Inflammatory macrophage treated with lipopolysaccharide for 4 hours (primary cell): Measurements from ENCODE around the gene ANXA6.
A peak's percentile ranks its signal among the peaks of the same experiment; 100 is the strongest.
"Not testable (repeated sequence)": the region's sequence is repeated elsewhere in the genome, so short reads cannot be mapped to it uniquely, and the experiment has no call there.

Experiments
- DNase-seq: peaks from one replicate; pipeline ENCODE4 v3.0.0-alpha.2; 2020

Gene ANXA6

DNA sequence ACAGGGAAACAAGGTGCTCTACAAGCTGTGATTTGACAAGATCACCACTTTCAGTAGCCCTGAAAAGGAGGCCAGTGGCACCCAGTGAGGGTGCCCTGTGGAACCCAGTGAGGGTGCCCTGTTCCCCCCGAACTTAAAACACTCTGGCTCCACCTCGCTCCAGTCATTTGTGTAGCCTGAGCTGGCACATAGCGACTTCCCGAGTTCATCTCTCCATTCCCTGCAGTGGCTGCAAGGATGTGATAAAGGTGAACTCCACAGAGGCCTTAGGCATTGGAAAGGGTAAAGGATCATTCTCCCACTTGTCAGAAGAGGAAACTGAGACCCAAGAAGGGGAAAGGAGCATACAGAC, 21.9 kb upstream of the ANXA6 start:
- DNase-seq: no peak

DNA sequence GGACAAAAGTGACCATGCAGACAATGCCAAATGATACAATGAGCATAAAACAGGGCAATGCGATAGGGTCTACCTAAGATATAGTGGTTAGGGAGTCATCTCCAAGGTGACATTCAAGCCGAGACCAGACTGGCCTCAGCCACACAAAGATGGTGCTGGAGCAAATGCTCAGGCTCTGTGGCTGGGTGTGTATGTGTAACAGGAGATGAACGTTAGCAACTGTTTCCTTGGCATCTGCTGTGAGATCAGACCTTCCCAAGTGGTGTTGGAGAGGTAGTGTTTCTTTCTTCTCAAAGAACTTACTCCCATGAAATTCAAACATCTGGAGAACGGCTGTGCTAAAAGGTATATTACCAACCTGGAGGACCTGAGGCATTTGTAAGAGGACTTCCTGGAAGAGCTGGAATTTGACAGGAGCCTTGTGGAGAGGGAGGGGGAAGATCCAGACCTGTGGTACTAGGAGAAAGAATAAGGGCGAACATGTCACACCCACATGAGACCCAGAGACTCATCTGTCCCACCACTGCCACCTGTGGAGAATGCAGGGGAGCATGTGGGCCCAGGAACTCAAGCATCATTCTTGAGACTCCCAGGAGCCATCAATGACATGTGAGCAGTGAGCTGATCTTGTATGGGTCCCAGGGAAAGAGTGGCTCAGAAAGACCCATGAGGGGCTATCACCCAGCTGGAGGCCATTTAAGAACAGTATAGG, 21.4 kb upstream of the ANXA6 start:
- no peak for DNase-seq

DNA sequence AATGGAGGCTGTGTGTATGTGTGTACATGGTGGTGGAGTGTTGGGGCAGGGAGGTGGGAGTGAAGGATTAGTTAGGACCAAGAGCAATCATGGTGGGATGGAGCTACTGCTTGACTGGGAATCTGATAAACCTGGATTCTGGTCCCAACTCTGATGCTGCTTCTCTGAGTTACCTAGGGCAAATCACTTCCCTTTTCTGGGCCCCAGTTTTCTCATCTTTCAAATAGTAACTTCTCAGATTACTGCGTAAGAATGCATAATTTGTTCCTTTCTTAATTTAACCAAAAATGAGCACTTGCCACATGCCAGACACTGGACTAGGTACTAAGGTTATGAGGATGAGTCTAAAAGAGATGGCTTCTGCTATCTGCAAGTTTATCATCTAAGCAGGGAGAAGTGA, 20.8 kb upstream of the ANXA6 start:
- DNase-seq: no peak

DNA sequence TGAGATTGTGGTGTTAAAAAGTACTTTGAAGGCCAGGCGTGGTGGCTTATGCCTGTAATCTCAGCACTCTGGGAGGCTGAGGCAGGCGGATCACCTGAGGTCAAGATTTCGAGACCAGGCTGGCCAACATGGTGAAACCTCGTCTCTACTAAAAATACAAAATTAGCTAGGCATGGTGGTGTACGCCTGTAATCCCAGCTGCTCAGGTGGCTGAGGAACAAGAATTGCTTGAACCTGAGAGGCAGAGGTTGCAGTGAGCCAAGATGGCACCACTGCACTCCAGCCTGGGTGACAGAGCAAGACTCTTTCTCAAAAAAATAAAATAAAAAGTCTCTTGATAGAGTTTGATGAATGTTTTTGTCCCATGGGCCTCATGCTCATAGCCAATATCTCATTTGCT, 18.7 kb upstream of the ANXA6 start:
- not testable (repeated sequence) for DNase-seq

DNA sequence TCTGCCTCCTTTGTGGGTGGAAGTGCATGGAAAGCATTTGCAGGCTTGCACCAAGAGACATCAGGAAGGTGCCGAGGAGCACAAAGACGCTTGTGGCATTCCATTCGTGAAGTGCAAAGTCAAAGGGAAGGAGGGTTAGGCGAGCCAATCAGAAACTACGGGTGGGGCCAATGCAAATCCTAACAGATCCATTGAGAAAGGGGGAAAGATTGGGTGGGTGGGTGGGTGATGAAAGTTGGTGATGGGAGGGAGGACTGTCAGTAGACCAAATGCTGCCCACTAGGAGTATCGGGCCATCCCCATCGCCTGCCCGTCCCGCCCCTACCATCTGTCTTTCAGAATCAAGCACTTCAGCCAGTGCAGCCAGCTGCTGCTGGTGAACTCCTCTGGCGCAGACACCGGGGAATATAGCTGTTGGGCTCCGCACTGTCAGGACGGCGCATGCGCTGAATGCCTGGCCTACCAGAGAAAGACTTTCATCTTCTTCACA, 17.1 kb upstream of the ANXA6 start:
- no peak for DNase-seq

DNA sequence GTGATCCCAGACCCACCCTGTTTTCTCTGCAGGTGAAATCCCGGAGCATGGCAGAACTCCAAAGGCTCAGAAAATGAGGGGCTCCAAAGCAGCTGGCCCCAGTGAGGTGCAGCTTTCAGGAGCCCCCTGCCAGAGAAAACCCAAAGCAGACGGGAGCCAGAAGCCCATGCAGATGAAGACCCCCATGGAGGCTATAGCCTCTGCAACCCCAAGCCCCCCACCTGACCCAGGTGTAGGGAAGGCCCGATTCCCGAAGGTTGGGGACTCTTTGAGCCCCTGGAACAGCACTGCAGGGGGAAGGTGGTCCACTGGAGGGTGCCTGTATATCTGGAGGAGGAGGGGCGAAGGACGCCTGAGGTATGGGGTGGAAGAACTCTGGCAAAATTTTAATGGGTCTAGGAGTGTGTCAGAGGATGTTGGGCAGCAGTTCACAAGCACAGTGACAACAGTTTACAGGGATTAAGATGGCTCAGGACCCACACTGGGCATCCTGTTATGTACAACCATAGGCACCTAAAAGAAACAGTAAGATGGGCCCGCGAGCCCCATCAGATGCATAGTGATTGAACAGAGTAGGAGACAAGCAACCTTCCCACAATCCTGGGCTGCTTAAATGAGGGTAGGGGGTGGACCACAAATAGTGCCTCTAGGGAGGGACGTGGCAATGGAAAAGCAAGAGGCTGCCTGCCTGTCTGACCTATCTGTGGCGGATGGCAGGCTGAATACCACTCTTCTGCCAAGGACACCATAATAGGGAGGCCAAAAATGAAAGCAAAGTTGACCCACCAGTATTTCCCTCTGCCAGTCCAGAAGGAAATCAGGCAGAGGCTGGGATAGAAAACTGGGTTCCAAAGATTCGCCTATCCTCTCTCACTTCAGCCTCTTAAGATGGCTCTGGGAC, 16.4 kb upstream of the ANXA6 start:
- DNase-seq: no peak

DNA sequence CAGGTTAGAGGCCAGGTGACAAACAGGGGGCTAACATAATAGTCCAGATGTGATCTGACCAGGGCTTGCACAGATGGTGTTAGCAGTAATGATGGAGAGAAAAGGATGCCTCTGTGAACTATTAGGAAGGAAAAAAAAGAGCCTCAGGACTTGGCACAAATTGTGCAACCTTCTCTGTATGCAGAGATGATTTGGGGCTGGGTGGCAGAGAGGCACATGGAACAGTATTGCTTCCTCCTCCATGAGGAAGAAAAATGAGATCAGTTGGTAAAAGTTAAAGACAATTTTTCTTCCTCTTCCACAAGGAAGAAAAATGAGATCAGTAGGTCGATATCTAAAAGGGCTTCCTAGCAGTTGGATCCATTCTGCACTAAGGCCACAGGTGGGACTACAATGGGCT, 13.9 kb upstream of the ANXA6 start:
- DNase-seq: peak; percentile 53

DNA sequence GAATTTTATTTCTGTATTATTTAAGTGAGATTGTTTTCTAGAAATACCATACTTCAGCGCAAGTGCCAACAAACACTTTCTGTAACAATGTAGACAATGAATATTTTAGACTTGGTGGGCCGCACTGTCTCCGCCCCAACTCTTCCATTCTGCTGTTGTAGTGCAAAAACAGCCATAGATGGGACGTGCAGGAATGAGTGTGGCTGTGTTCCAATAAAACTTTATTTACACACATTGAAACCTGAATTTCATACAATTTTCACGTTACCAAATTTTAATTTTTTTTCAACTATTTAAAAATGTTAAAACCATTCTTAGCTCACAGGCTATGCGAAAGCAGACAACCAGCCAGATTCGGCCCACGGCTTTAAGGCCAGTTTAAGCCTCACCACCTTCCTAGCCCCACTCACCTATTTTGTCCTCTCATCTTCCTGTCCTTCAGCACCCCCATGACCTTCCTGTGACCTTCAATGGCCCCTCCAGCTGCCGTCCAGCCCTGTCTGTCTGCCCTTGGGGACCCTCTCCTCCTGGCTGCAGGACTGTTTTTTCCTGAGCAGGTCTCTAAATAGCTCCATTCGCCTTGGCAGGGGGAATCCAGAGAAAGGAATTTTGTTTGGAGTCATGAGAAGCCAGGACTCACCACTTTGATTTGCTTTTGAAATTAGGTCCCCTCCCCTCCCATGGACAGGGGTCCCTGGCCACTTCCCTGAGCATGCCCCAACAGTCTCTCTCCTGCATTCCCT, 11.2 kb upstream of the ANXA6 start:
- no peak for DNase-seq

DNA sequence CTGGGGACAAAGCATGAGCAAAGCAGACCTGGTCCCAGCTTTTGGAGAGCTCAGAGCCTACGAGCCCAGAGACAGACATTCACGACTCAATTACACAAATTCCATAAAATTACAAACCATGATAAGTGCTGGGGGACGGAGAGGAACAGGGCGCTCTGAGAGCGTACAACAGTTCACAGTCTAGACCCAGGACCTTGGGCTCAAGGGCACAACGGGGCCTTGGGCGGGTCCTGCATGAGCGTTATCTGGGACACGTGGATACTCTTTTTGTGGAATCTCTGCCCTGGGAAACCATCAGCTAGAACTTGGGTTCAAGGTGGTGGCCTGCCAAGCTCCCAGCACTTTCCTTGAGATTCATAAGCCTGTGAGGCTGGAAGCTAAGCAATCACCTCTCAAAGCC, 9.4 kb upstream of the ANXA6 start:
- DNase-seq: no peak

DNA sequence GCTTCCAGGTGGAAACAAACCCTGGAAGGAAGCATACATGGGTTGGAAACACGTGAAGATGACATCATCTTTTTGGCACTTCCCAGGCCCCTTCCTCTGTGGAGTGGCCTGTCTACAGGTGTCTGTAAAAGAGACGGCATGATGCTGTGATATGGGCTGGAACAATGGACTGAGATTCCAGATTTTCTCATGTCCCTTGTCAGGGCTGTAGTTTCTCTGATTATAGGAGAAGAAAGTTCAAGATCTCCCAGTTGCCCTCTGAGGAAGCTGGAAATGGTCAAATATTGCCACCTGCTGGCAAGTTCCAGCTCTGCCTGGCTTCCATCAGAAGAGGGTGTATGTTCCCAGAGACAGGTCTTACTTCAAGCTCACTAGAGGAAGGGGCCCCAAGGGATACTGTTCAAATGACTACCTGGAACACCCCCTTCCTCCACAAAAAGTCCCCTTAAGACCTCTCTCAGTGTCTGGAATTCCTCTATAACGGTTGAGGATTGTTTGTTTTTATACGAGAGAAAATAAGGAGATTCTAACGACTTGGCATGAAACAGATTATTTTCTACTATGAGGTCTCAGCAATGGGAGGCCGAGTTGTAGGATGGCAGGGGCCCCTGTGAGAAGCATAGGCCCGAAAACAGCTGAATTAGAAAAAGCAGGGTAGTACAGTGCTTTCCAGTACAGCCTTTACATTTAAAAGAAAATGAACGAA, 7.3 kb upstream of the ANXA6 start:
- peak; percentile 76 for DNase-seq

DNA sequence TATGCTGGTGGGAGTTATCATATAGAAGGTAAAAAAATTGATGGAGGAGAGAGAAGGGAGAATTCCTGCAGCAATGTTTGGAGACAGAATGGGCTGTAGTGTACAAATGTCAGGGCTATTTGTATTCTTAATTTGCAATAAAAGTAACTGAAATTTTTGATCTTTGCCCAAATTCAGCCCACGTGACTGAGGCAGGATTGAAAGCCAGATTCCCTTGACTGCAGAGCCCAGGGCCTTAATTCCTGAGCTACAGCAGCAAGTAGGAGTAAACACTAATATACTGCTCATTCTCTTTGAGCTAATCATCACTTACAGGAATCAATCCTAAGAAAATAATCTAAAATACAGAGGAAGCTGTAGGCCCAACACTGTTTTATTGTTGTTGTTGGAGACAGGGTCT, 5.2 kb upstream of the ANXA6 start:
- no peak for DNase-seq

DNA sequence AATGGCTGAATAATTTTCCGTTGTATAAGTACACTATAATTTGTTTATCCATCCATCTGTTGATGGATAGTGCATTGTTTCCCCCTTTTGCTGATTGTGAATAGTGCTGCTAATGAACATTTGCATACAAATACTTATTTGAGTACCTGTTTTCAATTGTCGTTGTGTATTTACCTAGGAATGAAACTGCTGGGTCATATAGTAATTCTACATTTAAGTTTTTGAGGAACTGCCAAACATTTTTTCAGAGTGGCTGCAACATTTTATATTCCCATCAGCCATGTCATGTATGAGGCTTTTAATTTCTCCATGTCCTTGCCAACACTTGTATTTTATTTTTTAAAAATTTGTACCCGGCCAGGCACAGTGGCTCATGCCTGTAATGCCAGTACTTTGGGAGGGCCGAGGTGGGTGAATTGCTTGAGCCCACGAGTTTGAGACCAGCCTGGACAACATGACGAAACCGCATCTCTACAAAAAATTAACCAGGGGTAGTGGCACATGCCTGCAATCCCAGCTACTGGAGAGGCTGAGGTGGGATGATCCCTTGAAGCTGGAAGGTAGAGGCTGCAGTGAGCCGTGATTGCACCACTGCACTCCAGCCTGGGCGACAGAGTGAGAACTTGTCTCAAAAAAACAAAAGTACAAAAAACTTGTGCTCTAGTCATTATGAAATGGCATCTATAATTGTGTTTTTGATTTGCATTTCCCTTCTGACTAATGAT, 2.2 kb upstream of the ANXA6 start:
- no peak for DNase-seq

DNA sequence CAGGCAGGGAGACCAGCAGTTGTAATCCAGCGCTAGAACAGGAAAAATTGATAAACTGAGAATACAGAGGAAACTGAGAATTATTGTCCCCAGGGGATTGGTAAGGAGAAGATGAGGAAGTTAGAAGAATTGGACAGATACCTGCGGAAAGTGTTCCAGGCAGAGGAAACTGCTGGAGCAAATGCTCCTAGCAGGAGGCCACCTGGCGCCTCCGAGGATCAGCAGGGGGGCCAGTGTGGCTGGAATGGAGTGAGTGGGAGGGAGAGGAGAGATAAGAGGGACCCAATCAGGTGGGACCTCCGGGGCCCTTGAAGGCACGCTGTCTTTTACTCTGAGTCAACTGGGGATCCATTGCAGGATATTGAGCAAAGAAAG, 695 bp upstream of the ANXA6 start:
- DNase-seq: no peak

DNA sequence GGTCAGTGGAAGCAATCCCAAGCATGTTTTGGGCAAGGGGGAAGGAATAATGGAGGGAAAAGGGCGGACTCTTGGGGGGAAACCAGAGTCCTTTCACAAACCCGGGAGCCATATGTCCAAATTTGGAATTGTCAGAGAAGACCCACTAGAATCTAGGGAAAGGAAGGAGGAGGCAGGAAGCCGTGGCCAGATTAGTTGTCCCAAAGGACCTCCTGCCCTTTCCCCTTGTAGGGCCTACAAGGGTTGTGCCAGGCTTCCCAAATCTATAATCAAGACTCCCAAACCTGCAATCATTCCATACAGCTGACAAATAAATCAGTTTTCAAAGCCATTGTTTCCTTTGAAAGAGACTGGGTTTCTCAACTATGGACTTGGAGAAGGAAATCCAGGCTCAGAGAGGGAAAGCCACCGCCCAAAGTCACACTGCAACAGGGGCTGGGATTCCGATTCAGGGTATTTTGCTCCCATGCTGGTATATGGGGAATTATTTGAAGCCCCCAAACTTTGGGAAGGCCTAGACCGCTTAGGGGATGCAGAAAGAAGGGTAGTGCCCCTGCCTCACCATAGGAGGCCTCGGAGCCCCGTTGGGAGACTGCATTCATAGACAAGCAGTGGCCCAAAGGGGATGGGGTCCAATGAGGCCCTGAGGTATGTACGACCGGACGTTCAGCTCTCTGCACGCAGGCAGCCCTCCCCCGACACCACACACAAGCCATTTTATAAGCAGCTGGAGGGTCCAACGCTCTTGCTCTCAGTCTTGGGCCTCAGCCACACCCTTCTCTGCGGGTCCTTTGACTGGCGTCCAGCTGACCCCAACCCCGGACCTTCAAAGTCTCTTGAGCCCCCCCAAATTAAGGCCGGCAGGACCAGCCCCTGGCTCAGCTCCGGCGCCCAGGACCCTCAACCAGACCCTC, 815 bp downstream of the ANXA6 start:
- no peak for DNase-seq

DNA sequence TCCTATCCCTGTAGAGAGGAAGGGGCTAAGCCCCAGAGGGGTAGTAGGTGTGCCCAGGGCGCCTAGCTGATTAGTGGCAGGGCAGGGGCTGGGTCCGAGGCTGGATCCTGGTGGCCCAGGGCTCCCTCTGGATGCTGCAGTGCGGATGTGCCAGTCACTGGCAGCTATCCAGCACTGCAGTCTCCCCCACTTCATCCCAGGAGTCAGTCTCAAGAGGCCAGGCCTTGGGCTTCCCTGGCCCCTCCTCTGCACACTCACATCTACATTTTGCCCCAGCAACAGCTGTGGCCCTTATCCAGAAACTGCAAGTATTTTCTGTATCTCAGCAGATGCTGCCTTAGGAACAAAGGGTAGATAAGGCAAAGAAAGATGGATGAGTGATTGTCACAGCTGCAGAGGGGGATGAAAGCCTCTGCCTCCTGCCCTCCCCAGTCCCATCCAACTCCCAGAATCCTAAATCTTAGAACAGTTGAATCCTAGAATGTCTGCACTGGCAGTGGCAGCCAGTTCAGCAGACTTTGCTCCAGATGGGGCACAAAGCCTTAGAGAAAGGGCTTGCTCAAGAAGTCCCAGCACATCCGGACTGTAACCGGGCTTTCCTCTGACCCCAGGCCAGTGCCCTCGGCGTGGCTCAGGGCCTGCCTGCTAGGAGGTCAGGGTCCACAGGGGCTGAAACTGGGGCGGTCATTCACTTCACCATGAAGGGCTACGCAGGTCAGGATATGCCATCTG, 1.6 kb downstream of the ANXA6 start:
- DNase-seq: no peak

DNA sequence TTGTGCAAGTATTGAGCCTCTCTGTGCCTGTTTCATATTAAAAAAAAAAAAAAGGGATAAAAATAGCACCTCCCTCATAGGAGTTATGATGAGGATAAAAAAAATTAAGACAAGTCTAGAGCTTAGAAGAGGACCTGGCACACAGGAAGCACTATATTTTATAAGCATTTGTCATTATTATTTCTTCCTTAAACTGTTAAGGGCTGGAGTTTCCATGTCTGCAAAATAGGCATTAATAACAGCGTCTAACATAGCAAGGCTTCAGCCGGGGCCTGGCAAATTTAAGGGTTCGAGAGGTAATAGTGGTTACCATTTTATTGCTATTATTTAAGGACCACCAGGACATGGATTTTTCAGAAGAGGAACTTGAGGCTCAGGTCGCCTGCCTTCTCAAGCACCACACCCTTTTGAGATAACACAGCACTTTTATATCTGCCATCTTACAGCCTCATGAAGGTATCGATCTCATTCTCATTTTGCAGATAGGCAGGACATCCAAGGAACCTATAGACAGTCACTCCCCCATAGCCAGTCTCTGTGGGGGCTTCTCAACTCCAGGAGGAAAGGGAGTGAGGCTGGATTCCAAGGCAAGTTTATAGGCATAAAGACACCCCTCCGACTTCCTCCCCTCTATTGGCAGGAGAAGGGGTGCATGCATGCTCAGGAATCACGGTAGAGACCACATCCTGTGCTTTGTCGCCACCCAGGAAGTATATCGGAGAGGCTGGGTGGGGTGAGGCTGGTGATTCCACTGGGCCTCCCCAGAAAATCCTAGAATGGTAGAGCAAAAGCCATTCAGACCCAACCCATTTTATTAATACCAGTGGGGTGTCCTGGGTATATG, 2.4 kb downstream of the ANXA6 start:
- peak; percentile 56 for DNase-seq

DNA sequence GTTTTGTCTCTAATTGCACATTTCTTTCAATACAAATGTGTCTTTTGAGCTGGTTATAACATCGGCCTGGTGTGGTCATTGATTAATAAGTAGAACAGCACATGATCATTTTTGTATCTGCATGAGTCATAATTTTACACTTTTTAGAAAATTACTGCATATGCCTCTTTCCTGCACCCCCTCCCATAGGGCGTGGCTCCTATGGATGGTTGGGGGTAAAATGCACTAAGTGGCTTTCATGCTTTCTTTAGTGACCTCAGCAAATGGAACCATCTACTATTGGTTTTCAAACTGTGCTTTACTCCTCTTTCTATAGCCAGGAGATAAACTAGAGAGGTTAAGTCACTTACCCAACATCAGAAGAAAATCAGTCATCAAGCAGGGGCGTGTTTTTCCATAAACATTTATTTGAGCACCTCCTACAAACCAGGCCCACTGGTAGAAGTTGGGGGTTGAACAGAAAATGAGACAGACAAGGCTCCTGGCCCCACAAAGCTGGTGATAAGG, 3.8 kb downstream of the ANXA6 start:
- no peak for DNase-seq

DNA sequence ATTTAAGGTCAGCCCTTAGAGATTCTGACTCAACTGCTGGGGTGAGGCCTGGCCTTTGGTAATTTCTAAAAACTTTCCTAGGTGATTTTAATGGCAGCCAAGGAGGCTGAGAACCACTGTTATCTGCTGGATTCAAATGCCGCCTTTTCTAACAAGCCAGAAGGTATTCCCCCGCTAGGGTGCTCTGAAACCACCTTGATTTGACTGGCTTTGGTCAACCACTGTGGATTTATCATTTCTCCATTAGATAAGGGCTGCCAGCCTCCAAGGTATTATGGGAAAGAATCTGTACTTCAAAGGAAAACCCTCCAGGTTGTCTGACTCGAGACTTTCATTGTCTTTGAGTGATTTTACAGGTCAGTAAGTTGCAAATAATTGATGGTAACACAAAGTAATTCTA, 4.3 kb downstream of the ANXA6 start:
- no peak for DNase-seq

DNA sequence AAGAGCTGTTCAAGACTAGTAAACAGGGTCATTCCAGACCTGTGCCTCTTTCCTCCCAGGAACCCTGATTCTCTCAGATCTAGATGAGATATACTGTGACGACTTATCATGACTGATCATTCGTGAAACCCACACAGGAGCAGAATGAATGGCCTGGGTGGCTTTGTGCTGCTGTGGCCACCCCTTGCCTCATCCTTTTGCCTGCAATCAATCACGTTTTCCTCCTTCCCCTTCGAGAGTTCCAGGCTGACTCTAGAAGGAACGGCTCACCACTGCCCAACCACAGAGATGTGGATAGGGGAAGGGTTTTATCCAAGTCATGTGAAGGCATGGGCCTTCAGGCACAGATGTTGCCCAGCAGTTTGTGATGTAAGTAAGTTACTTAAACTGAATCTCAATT, 5.8 kb downstream of the ANXA6 start:
- peak; percentile 98 for DNase-seq
